Neural progenitor cell (in vitro differentiated cells): ENCODE data around the gene DDX51. TPM values are rescaled to one million over a fixed set of nuclear protein-coding genes. Genes with fewer than 3 reads are reported as not detected.

Experiments used
- DNase-seq: peaks from one replicate; pipeline ENCODE4 v3.0.0-alpha.2; 2016; ENCODE audit warnings: low spot score
- H2AFZ ChIP-seq: fragments of 200-600 bp; sonication (generic); replicated peaks from 2 replicates; pipeline ENCODE4 v1.6.1; 2016; ENCODE audit warnings: antibody characterized with exemption
- H3F3A ChIP-seq: fragments of 200-600 bp; sonication (generic); 2 replicates; pipeline ENCODE4 v1.6.1; 2016; ENCODE audit warnings: antibody characterized with exemption, low read depth
- H3K27ac ChIP-seq: fragments of 200-600 bp; sonication (generic); 2 replicates; pipeline ENCODE4 v1.5.1; 2016; ENCODE audit warnings: mild to moderate bottlenecking
- H3K27me3 ChIP-seq: fragments of 200-600 bp; sonication (generic); 2 replicates; pipeline ENCODE4 v1.6.1; 2016; ENCODE audit warnings: mild to moderate bottlenecking, moderate library complexity
- H3K36me3 ChIP-seq: fragments of 200-600 bp; sonication (generic); 2 replicates; pipeline ENCODE4 v1.5.1; 2016
- H3K4me1 ChIP-seq: fragments of 200-600 bp; sonication (generic); 2 replicates; pipeline ENCODE4 v1.6.1; 2016; ENCODE audit warnings: mixed run types
- H3K4me2 ChIP-seq: fragments of 200-600 bp; sonication (generic); 2 replicates; pipeline ENCODE4 v1.6.1; 2016
- H3K4me3 ChIP-seq: fragments of 200-600 bp; sonication (generic); 2 replicates; pipeline ENCODE4 v1.5.1; 2016
- H3K79me2 ChIP-seq: fragments of 200-600 bp; sonication (generic); 2 replicates; pipeline ENCODE4 v1.6.1; 2016; ENCODE audit warnings: low read depth
- H3K9ac ChIP-seq: fragments of 200-600 bp; sonication (generic); 2 replicates; pipeline ENCODE4 v1.6.1; 2016
- H3K9me3 ChIP-seq: fragments of 200-600 bp; sonication (generic); 2 replicates; pipeline ENCODE4 v1.5.1; 2016; ENCODE audit warnings: low read depth
- H4K20me1 ChIP-seq: fragments of 200-600 bp; sonication (generic); 2 replicates; pipeline ENCODE4 v1.6.1; 2016; ENCODE audit warnings: low read depth
- H3K27ac Mint-ChIP-seq: 3 replicates; pipeline ENCODE4 v1.8.0; 2021; ENCODE audit warnings: mixed read lengths
- H3K27me3 Mint-ChIP-seq: 2 replicates; pipeline ENCODE4 v1.8.0; 2022; ENCODE audit warnings: low read depth, mild to moderate bottlenecking, inconsistent platforms, moderate library complexity, mixed read lengths; ENCODE audit not compliant: insufficient read depth
- H3K36me3 Mint-ChIP-seq: 3 replicates; pipeline ENCODE4 v1.8.0; 2021; ENCODE audit warnings: mixed read lengths
- H3K4me1 Mint-ChIP-seq: 3 replicates; pipeline ENCODE4 v1.8.0; 2021; ENCODE audit warnings: mixed read lengths
- H3K4me3 Mint-ChIP-seq: 3 replicates; pipeline ENCODE4 v1.8.0; 2021; ENCODE audit warnings: mild to moderate bottlenecking, moderate library complexity, mixed read lengths
- H3K9me3 Mint-ChIP-seq: 3 replicates; pipeline ENCODE4 v1.8.0; 2020; ENCODE audit warnings: mixed read lengths
- CTCF ChIP-seq: fragments of 200-600 bp; sonication (generic); IDR thresholded peaks from 2 replicates; pipeline ENCODE4 v1.5.1; 2017; ENCODE audit warnings: antibody characterized with exemption, mild to moderate bottlenecking
- EZH2 ChIP-seq: fragments of 200-600 bp; sonication (generic); IDR thresholded peaks from 2 replicates; pipeline ENCODE4 v1.6.1; 2017; ENCODE audit warnings: antibody characterized with exemption, mild to moderate bottlenecking, moderate library complexity
- EZH2phosphoT487 ChIP-seq: fragments of 200-600 bp; sonication (generic); IDR thresholded peaks from 2 replicates; pipeline ENCODE4 v1.6.1; 2017; ENCODE audit warnings: antibody characterized with exemption
- total RNA-seq: library from RNA; depleted of rRNA; stranded (reverse); fragments of >200 nt; gene quantifications from 2 replicates; pipeline ENCODE4 v1.2.3, GENCODE V29; 2015; ENCODE audit warnings: low replicate concordance

The DDX51 gene
- total RNA-seq, 1 donor from 2014 or later: 8.5 TPM

GRCh38 chr12:132176385-132176919, 32.3 kb upstream of the DDX51 start:
- Histone ChIP-seq H3K4me3 (no peak overlapping the region), H3K4me2 (no peak overlapping the region), H3K9me3 (no peaks in the 10 kb centered on the region), H3K27me3 (peaks cover 100% of the 10 kb centered on the region), H2AFZ (no peak overlapping the region), H3K9ac (no peak overlapping the region), H3F3A (no peaks in the 10 kb centered on the region), H3K79me2 (no peaks in the 10 kb centered on the region), H3K27ac (no peak overlapping the region), H3K4me1 (no peaks in the 10 kb centered on the region), H4K20me1 (no peaks in the 10 kb centered on the region), H3K36me3 (no peaks in the 10 kb centered on the region)
- Mint-ChIP-seq H3K27ac (no peak overlapping the region), H3K36me3 (no peaks in the 10 kb centered on the region), H3K27me3 (peaks cover 13% of the 10 kb centered on the region), H3K9me3 (no peaks in the 10 kb centered on the region), H3K4me1 (peaks cover 10% of the 10 kb centered on the region), H3K4me3 (no peak overlapping the region)
- no peak for TF ChIP-seq EZH2
- no peak for TF ChIP-seq CTCF
- TF ChIP-seq EZH2phosphoT487: no peak
- no peak for DNase-seq

- no peaks in the 10 kb centered on the region for H4K20me1 ChIP-seq
- peaks cover 10% of the 10 kb centered on the region for H3K27me3 Mint-ChIP-seq
These were observed 31.6 kb upstream of the DDX51 start for GRCh38 chr12:132175496-132176384.

GRCh38 chr12:132174839-132175490, 30.8 kb upstream of the DDX51 start:
- Mint-ChIP-seq H3K9me3 (no peaks in the 10 kb centered on the region), H3K4me1 (peaks cover 10% of the 10 kb centered on the region), H3K27ac (no peak overlapping the region), H3K27me3 (peaks cover 10% of the 10 kb centered on the region), H3K4me3 (no peak overlapping the region), H3K36me3 (no peaks in the 10 kb centered on the region)
- Histone ChIP-seq H3K9me3 (no peaks in the 10 kb centered on the region), H3K9ac (no peak overlapping the region), H3K27ac (no peak overlapping the region), H3F3A (no peaks in the 10 kb centered on the region), H3K27me3 (peaks cover 99% of the 10 kb centered on the region), H4K20me1 (no peaks in the 10 kb centered on the region), H3K79me2 (no peaks in the 10 kb centered on the region), H3K4me3 (no peak overlapping the region), H2AFZ (no peak overlapping the region), H3K4me2 (no peak overlapping the region), H3K36me3 (no peaks in the 10 kb centered on the region), H3K4me1 (no peaks in the 10 kb centered on the region)
- TF ChIP-seq EZH2phosphoT487: no peak
- TF ChIP-seq CTCF: no peak
- no peak for TF ChIP-seq EZH2
- DNase-seq: no peak

More at GRCh38 chr12:132175496-132176384, 31.6 kb upstream of the DDX51 start:
- H3K36me3 Mint-ChIP-seq: no peaks in the 10 kb centered on the region
- Histone ChIP-seq H3K4me2 (no peak overlapping the region), H3K9me3 (no peaks in the 10 kb centered on the region), H3F3A (no peaks in the 10 kb centered on the region), H3K27me3 (peaks cover 99% of the 10 kb centered on the region), H2AFZ (no peak overlapping the region), H3K36me3 (no peaks in the 10 kb centered on the region), H3K4me1 (no peaks in the 10 kb centered on the region), H3K4me3 (no peak overlapping the region), H3K79me2 (no peaks in the 10 kb centered on the region), H3K27ac (no peak overlapping the region), H3K9ac (no peak overlapping the region)
- peaks cover 10% of the 10 kb centered on the region for H3K4me1 Mint-ChIP-seq
- H3K27ac Mint-ChIP-seq: no peak overlapping the region
- H3K9me3 Mint-ChIP-seq: no peaks in the 10 kb centered on the region
- no peak overlapping the region for H3K4me3 Mint-ChIP-seq
- no peak for DNase-seq
- TF ChIP-seq EZH2 (no peak), CTCF (no peak), EZH2phosphoT487 (no peak)
